Natural killer cell (primary cell): ENCODE data around the gene SMAD7. TPM values are rescaled to one million over a fixed set of nuclear protein-coding genes. Genes with fewer than 3 reads are reported as not detected.
A peak's percentile ranks its signal among the peaks of the same experiment; 100 is the strongest.

ENCODE experiments used
- ATAC-seq, 3 donors: fragments of 150-1000 bp in 2 of 3; fragments of 200-7000 bp in 1 of 3; cut with Tn5 transposase; 1 replicate in 1 of 3; 2 replicates in 2 of 3; pipeline ENCODE4 v1.10.0; 2021; ENCODE audit warnings: mild to moderate bottlenecking in 2 of 3, moderate library complexity in 2 of 3
- DNase-seq, 2 donors: peaks; one replicate each; pipeline versions ENCODE4 v3.0.0 to v3.0.0-alpha.2; 2013 to 2021; ENCODE audit warnings: mixed read lengths in 1 of 2
- H3K27ac ChIP-seq: one replicate; pipeline ENCODE4 v1.5.1; 2013; ENCODE audit warnings: mild to moderate bottlenecking, low read length
- H3K27me3 ChIP-seq: one replicate; pipeline ENCODE4 v1.6.1; 2013; ENCODE audit warnings: low read length; ENCODE audit not compliant: control insufficient read depth, insufficient read depth
- H3K36me3 ChIP-seq: one replicate; pipeline ENCODE4 v1.6.1; 2013; ENCODE audit warnings: low read length; ENCODE audit not compliant: control insufficient read depth, insufficient read depth
- H3K4me1 ChIP-seq: one replicate; pipeline ENCODE4 v1.6.1; 2013; ENCODE audit warnings: low read length; ENCODE audit not compliant: control insufficient read depth, insufficient read depth
- H3K4me3 ChIP-seq: one replicate; pipeline ENCODE4 v1.5.1; 2013; ENCODE audit warnings: low read length
- H3K9me3 ChIP-seq: one replicate; pipeline ENCODE4 v1.6.1; 2013; ENCODE audit warnings: low read length; ENCODE audit not compliant: control insufficient read depth, insufficient read depth
- H3K27ac Mint-ChIP-seq, 2 donors: one replicate each; pipeline ENCODE4 v1.8.0; 2022; ENCODE audit warnings: mild to moderate bottlenecking in 2 of 2, mixed read lengths in 2 of 2, moderate library complexity in 1 of 2
- H3K27me3 Mint-ChIP-seq, 2 donors: one replicate each; pipeline ENCODE4 v1.8.0; 2022; ENCODE audit warnings: low read depth in 2 of 2, mixed read lengths in 2 of 2
- H3K36me3 Mint-ChIP-seq: one replicate; pipeline ENCODE4 v1.8.0; 2022; ENCODE audit warnings: mixed read lengths
- H3K4me1 Mint-ChIP-seq, 2 donors: one replicate each; pipeline ENCODE4 v1.8.0; 2022; ENCODE audit warnings: mixed read lengths in 2 of 2
- H3K4me3 Mint-ChIP-seq: one replicate; pipeline ENCODE4 v1.8.0; 2022; ENCODE audit warnings: mild to moderate bottlenecking, moderate library complexity, mixed read lengths
- H3K9me3 Mint-ChIP-seq, 2 donors: one replicate each; pipeline ENCODE4 v1.8.0; 2022; ENCODE audit warnings: mixed read lengths in 2 of 2
- WGBS: methylation state at CpG from one replicate; pipeline ENCODE4 v1.1.7; 2013; ENCODE audit warnings: missing lambda C conversion rate; ENCODE audit not compliant: insufficient coverage; 5-methylcytosine and 5-hydroxymethylcytosine counted together
- intact Hi-C: fragments of 100-400 bp; cut with micrococcal nuclease; formaldehyde crosslinking; loops from one replicate; pipeline ENCODE4 v1.14.2; 2022
- total RNA-seq, 4 donors: library from RNA; stranded (reverse); fragments of 120-200 nt in 1 of 4; gene quantifications; one replicate each; pipeline versions ENCODE4 v1.2.3 to v1.2.4, GENCODE V29; 2013 to 2022
- TF ChIP-seq, protein P1 (sequence below): fragments of 200-600 bp; IDR thresholded peaks from one replicate; pipeline ENCODE4 v1.8.0; 2022; ENCODE audit warnings: antibody characterized with exemption

Gene SMAD7
- total RNA-seq, 3 donors from 2014 or later (not counting 1 experiment from before 2014, with no cell fraction given) = 127 to 204 (median 182) TPM

DNA sequence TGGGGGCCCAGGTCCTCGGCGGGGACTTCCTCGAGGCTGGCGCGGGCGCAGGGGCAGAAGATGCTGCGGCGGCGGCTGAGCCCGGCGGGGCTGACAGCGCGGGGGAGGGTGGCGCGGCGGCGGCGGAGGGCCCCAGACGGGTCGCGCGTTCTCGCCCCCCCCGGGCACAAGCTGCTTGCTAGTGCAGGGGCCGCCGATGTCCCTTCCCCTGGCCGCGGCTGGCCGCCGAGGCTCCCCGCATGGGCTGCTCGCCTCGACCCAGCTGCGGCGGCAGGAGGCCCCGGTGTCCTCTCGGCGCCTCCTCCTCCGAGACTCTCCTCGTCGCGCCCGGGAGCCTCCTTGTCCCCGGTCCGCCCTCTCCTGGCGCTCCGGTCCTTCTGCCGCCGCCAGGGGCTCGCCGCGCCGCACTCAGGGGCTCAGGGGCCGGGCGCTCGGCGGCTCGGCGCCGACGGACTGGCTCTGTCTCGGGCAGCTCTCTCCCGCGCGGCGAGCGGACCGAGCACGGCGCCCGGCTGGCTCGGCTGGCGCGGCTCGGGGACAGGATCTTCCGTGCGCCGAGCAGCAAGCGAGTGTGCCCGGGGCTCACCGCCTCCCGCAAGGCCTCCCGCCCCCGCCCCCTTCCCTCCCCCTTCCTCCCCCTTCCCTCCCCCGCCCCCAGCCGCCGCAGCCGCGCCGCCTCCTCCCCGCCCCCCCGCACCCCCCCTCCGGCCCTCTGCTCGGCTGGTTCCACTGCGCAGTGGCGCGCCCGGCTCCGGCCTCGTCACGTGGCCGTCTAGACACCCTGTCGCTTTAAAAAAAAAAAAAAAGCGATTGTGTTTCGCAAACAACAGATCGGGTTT lies 902 bp upstream of the SMAD7 start:
- H3K27me3 Mint-ChIP-seq = no peaks in the 10 kb centered on the region
- H3K27ac Mint-ChIP-seq = peak overlapping the region; percentile 95 to 99
- peak overlapping the region; percentile 100 for H3K4me3 Mint-ChIP-seq
- Histone ChIP-seq H3K27me3 (no peaks in the 10 kb centered on the region), H3K4me1 (peaks cover 30% of the 10 kb centered on the region), H3K9me3 (no peaks in the 10 kb centered on the region), H3K27ac (peak overlapping the region; percentile 97), H3K4me3 (peak overlapping the region; percentile 85), H3K36me3 (peaks cover 8% of the 10 kb centered on the region)
- WGBS = under 1% methylated on average over 87 of the region's 106 CpGs
- peak; percentile 75 to 91 for DNase-seq
- H3K4me1 Mint-ChIP-seq = peaks cover 39 to 45% of the 10 kb centered on the region in 2 donors
- TF ChIP-seq, protein P1, sequence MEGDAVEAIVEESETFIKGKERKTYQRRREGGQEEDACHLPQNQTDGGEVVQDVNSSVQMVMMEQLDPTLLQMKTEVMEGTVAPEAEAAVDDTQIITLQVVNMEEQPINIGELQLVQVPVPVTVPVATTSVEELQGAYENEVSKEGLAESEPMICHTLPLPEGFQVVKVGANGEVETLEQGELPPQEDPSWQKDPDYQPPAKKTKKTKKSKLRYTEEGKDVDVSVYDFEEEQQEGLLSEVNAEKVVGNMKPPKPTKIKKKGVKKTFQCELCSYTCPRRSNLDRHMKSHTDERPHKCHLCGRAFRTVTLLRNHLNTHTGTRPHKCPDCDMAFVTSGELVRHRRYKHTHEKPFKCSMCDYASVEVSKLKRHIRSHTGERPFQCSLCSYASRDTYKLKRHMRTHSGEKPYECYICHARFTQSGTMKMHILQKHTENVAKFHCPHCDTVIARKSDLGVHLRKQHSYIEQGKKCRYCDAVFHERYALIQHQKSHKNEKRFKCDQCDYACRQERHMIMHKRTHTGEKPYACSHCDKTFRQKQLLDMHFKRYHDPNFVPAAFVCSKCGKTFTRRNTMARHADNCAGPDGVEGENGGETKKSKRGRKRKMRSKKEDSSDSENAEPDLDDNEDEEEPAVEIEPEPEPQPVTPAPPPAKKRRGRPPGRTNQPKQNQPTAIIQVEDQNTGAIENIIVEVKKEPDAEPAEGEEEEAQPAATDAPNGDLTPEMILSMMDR = no peak
- peak; percentile 45 to 78 (median 59) for ATAC-seq
- H3K9me3 Mint-ChIP-seq = no peaks in the 10 kb centered on the region
- H3K36me3 Mint-ChIP-seq = peaks cover 17% of the 10 kb centered on the region
- intact Hi-C loops = loop anchor here (1.0 to 2.0 kb wide), 3 partner anchors 10 to 535 kb away; partner anchors contain the start of gene C18orf32

DNA sequence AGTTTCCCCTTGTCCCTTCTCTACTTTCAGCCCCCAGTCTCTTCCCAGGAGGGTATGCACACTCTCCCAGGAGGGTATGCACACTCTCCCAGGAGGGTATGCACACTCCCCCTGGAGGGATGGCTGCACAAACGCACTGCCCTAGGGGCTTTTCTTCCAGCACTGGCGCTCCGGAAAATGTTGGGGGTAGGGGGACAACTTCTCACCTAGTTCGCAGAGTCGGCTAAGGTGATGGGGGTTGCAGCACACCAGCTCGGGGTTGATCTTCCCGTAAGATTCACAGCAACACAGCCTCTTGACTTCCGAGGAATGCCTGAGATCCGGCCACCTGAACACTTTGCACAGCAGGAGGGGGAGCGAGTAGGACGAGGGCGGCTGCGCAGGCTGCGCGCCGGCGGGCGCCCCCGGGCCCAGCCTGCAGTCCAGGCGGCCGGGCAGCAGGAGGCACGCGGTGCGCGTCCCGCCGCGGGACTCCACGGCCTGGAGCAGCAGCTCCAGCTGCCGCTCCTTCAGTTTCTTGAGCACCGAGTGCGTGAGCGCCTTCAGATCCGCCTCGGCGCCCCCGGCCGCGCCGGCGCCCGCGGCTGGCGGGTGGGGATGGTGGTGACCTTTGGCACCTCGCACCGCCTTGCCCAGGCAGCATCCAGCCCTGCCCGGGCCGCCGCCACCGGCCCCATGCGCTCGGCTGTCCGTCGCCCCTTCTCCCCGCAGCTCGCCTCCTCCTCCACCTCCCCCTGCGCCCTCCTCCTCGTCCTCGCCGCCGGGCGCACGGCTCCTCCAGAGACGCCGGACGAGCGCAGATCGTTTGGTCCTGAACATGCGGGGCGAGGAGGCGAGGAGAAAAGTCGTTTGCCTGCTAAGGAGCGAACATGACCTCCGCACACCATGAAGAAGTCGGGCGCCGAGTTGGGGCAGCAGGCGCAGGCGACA lies 894 bp downstream of the SMAD7 start:
- WGBS = under 1% methylated on average over 79 of the region's 79 CpGs
- peaks cover 20% of the 10 kb centered on the region for H3K36me3 Mint-ChIP-seq

DNA sequence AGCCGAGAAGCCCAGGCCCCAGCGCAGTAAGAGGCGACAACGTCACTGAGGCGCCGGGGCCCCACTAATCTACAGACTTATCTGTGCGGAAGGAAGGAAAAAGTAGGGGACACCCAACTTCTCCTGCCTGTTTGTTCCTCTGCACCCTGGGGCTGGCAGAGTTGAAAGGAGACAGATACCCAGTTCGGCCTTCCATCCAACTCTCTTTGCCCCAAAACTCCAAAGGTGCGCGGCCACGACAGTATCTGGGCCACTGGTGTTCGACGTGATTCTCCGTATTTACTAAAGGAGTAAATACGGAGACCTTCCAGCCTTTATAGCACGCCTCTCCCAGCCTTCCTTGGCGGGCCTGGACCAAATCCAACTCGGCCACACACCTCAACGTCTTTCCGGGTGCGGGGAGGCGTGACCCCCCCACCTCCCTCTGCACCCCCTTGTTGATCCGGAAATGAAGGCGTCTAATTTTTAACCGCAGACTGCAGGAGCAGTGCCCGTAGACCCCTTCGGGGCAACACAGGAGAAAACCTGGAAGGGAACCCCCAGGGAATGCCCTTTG lies 1.6 kb downstream of the SMAD7 start:
- TF ChIP-seq, protein P1 = no peak
- peak overlapping the region; percentile 95 to 99 for H3K27ac Mint-ChIP-seq
- H3K4me1 ChIP-seq = peaks cover 51% of the 10 kb centered on the region
- peak overlapping the region; percentile 94 for H3K4me3 Mint-ChIP-seq
- peaks cover 14% of the 10 kb centered on the region for H3K36me3 ChIP-seq
- H3K27ac ChIP-seq = peak overlapping the region; percentile 81
- WGBS = under 1% methylated on average over 27 of the region's 27 CpGs
- no peaks in the 10 kb centered on the region for H3K27me3 ChIP-seq
- no peaks in the 10 kb centered on the region for H3K9me3 Mint-ChIP-seq
- H3K9me3 ChIP-seq = no peaks in the 10 kb centered on the region
- no peaks in the 10 kb centered on the region for H3K27me3 Mint-ChIP-seq
- H3K36me3 Mint-ChIP-seq = peaks cover 20% of the 10 kb centered on the region
- ATAC-seq (peak in 1 of 3 donors; percentile 2), DNase-seq (peak; percentile 48 to 82)
- intact Hi-C loops = loop anchor here (2.0 to 10.0 kb wide), 6 partner anchors 14 to 866 kb away; partner anchors contain the start of gene ACAA2
- H3K4me3 ChIP-seq = peak overlapping the region; percentile 90
- peaks cover 52 to 53% of the 10 kb centered on the region in 2 donors for H3K4me1 Mint-ChIP-seq

More for the DNA sequence above, 894 bp downstream of the SMAD7 start:
- ATAC-seq = peak in 1 of 3 donors; percentile 5
- Histone ChIP-seq H3K27me3 (no peaks in the 10 kb centered on the region), H3K27ac (peak overlapping the region; percentile 81), H3K4me1 (peaks cover 44% of the 10 kb centered on the region), H3K36me3 (peaks cover 12% of the 10 kb centered on the region), H3K4me3 (peak overlapping the region; percentile 90), H3K9me3 (no peaks in the 10 kb centered on the region)
- Mint-ChIP-seq H3K4me1 (peaks cover 44 to 46% of the 10 kb centered on the region in 2 donors), H3K27ac (peak overlapping the region; percentile 95 to 99), H3K9me3 (no peaks in the 10 kb centered on the region), H3K27me3 (no peaks in the 10 kb centered on the region), H3K4me3 (peak overlapping the region; percentile 94)
- TF ChIP-seq, protein P1 = no peak
- intact Hi-C loops = loop anchor here (2.0 to 10.0 kb wide), 6 partner anchors 15 to 865 kb away; partner anchors contain the start of gene ACAA2
- DNase-seq = peak; percentile 42 to 67
